DND-41 (cell line): ENCODE data around the gene WNK2.

ENCODE experiments used
- ATAC-seq: fragments of 200-7000 bp; cut with Tn5 transposase; 3 replicates; pipeline ENCODE4 v1.9.1; 2021; ENCODE audit warnings: low read depth; ENCODE audit not compliant: insufficient read depth
- DNase-seq: peaks from one replicate; pipeline ENCODE4 v3.0.0-alpha.2; 2020
- H2AFZ ChIP-seq: 2 replicates; pipeline ENCODE4 v1.6.0; 2012; ENCODE audit warnings: low read depth, low read length
- H3K27ac ChIP-seq: 2 replicates; pipeline ENCODE4 v1.5.1; 2012; ENCODE audit warnings: low read length, inconsistent platforms
- H3K27me3 ChIP-seq: fragments of 200-600 bp; sonication (generic); 2 replicates; pipeline ENCODE4 v1.6.0; 2012; ENCODE audit warnings: low read length, mild to moderate bottlenecking, inconsistent platforms; ENCODE audit not compliant: insufficient read depth, poor library complexity
- H3K36me3 ChIP-seq: 2 replicates; pipeline ENCODE4 v1.5.1; 2012; ENCODE audit warnings: low read length, inconsistent platforms; ENCODE audit not compliant: insufficient read depth
- H3K4me1 ChIP-seq: 2 replicates; pipeline ENCODE4 v1.5.1; 2012; ENCODE audit warnings: mild to moderate bottlenecking, low read length; ENCODE audit not compliant: insufficient read depth
- H3K4me2 ChIP-seq: 2 replicates; pipeline ENCODE4 v1.6.0; 2012; ENCODE audit warnings: mild to moderate bottlenecking, moderate library complexity, low read length, inconsistent platforms; ENCODE audit not compliant: insufficient read depth
- H3K4me3 ChIP-seq, 2 experiments: fragments of 200-600 bp in 1 of 2; shearing (Covaris generic) in 1 of 2; 2 replicates each; pipeline ENCODE4 v1.5.1; 2012 to 2016; ENCODE audit warnings: inconsistent platforms in 2 of 2, low read length in 2 of 2, mild to moderate bottlenecking in 2 of 2, low read depth in 1 of 2, moderate library complexity in 1 of 2
- H3K79me2 ChIP-seq: 2 replicates; pipeline ENCODE4 v1.6.0; 2012; ENCODE audit warnings: low read length, inconsistent platforms; ENCODE audit not compliant: insufficient read depth
- H3K9ac ChIP-seq: 2 replicates; pipeline ENCODE4 v1.6.0; 2012; ENCODE audit warnings: low read depth, mild to moderate bottlenecking, inconsistent platforms, low read length, moderate library complexity
- H3K9me3 ChIP-seq: 2 replicates; pipeline ENCODE4 v1.5.1; 2012; ENCODE audit warnings: low read length, moderate library complexity, mild to moderate bottlenecking, inconsistent platforms; ENCODE audit not compliant: insufficient read depth, severe bottlenecking
- H4K20me1 ChIP-seq: 2 replicates; pipeline ENCODE4 v1.6.0; 2012; ENCODE audit warnings: low read length; ENCODE audit not compliant: insufficient read depth
- EZH2 ChIP-seq: IDR thresholded peaks from 3 replicates; pipeline ENCODE4 v1.6.1; 2012; ENCODE audit warnings: borderline replicate concordance, low read depth, mild to moderate bottlenecking, moderate library complexity, low read length, inconsistent platforms; ENCODE audit not compliant: severe bottlenecking
- TF ChIP-seq, protein P1 (sequence below): IDR thresholded peaks from 2 replicates; pipeline ENCODE4 v1.5.1; 2012; ENCODE audit warnings: borderline replicate concordance, low read length, moderate library complexity, mild to moderate bottlenecking; ENCODE audit not compliant: poor library complexity, severe bottlenecking; ENCODE audit errors: extremely low read depth

The WNK2 gene

DNA sequence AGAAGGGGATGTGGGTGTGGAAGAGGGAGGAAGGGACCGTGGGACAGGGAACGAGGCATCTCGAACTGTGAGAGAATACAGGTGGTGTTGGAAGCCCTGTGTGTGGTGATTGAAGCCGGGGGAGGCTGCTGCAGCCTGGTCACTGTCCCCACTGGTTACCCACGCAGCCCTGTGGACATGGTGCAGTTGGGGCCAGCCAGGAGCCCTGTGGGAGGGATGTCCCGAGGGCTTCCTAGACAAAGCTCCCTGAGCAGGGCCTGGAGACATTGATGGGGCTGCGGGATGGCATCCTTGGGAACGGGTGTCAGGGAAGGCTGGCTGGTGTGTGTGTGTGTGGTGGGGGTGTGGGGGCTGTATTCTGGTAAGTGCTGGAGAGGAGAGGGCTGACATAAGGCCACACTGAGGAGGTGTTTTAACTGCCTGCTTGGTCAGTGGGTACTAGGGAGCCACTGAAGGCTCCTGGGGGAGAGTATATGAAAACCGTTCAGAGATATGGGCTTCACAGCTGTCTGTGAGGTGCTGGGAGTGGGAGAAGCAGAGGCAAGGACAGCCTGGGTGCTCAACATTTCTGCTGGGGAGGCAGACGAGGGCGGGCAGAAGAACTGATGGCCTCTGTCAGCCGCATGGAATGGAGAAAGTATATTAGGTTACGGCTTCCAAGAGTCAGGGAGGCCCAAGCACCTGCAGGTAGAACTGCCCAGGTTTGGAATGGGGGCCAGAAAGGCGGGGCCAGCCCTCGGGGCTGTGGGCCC, 20.0 kb downstream of the WNK2 start:
- Histone ChIP-seq H4K20me1 (no peaks in the 10 kb centered on the region), H3K4me2 (no peak overlapping the region), H3K9ac (no peak overlapping the region), H3K79me2 (no peaks in the 10 kb centered on the region), H3K9me3 (no peaks in the 10 kb centered on the region), H3K27me3 (no peaks in the 10 kb centered on the region), H3K4me3 (no peak overlapping the region), H3K4me1 (no peaks in the 10 kb centered on the region), H3K27ac (no peak overlapping the region), H3K36me3 (no peaks in the 10 kb centered on the region), H2AFZ (no peak overlapping the region)
- ATAC-seq = no peak
- no peak for DNase-seq
- TF ChIP-seq, protein P1, sequence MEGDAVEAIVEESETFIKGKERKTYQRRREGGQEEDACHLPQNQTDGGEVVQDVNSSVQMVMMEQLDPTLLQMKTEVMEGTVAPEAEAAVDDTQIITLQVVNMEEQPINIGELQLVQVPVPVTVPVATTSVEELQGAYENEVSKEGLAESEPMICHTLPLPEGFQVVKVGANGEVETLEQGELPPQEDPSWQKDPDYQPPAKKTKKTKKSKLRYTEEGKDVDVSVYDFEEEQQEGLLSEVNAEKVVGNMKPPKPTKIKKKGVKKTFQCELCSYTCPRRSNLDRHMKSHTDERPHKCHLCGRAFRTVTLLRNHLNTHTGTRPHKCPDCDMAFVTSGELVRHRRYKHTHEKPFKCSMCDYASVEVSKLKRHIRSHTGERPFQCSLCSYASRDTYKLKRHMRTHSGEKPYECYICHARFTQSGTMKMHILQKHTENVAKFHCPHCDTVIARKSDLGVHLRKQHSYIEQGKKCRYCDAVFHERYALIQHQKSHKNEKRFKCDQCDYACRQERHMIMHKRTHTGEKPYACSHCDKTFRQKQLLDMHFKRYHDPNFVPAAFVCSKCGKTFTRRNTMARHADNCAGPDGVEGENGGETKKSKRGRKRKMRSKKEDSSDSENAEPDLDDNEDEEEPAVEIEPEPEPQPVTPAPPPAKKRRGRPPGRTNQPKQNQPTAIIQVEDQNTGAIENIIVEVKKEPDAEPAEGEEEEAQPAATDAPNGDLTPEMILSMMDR = no peak
- TF ChIP-seq EZH2 = no peak

- Histone ChIP-seq H2AFZ (no peak overlapping the region), H3K4me3 (no peak overlapping the region), H3K36me3 (no peaks in the 10 kb centered on the region), H3K27ac (no peak overlapping the region), H3K9ac (no peak overlapping the region), H3K79me2 (no peaks in the 10 kb centered on the region), H4K20me1 (no peaks in the 10 kb centered on the region), H3K4me2 (no peak overlapping the region), H3K9me3 (no peaks in the 10 kb centered on the region), H3K27me3 (no peaks in the 10 kb centered on the region), H3K4me1 (no peaks in the 10 kb centered on the region)
- no peak for TF ChIP-seq EZH2
- TF ChIP-seq, protein P1 = no peak
- no peak for ATAC-seq
- DNase-seq = no peak
Measured at GRCh38 chr9:93204470-93205043, 20.6 kb downstream of the WNK2 start.

GRCh38 chr9:93205045-93205768, 21.3 kb downstream of the WNK2 start:
- no peak overlapping the region for H3K27ac ChIP-seq
- peak; percentile 8 for DNase-seq
- H2AFZ ChIP-seq = no peak overlapping the region
- TF ChIP-seq EZH2 = no peak
- TF ChIP-seq, protein P1 = no peak
- H3K4me1 ChIP-seq = no peaks in the 10 kb centered on the region
- no peaks in the 10 kb centered on the region for H3K36me3 ChIP-seq
- H3K4me3 ChIP-seq = no peak overlapping the region
- H3K9me3 ChIP-seq = no peaks in the 10 kb centered on the region
- H3K9ac ChIP-seq = no peak overlapping the region
- no peaks in the 10 kb centered on the region for H3K27me3 ChIP-seq
- no peaks in the 10 kb centered on the region for H3K79me2 ChIP-seq
- H3K4me2 ChIP-seq = no peak overlapping the region
- peak; percentile 64; the same call in 2 of the 3 replicates for ATAC-seq
- H4K20me1 ChIP-seq = no peaks in the 10 kb centered on the region
